Measurements from ENCODE around the gene ZNF684.

DNA sequence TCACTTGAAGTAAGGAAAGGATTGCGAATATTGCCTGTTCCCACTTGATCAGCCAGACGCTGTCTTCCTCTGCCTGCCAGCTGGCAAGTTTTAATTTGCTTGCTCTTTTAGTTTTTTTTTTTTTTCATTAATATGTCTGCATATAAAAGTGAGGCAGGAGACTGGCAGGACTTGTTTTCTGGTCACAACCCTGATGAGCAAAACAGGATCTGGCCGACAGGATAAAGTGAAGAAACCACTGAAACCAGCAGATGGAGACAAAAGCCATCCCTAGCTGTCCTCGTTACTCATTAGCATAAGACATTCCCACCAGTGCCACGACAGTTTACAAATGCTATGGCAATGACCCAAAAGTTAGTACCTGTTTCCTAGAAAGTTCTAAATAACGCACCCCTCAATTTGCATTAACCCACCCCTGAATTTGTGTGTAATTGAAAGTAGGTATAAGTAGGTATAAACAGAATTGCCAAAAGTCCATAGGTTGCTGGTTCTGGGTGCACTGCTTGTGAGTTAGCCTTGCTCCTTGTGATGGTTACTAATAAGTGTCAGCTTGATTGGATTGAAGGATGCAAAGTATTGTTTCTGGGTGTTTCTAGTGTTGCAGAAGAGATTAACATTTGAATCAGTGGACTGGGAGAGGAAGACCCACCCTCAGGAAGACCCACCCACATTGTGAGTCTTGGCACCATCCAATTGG, 60.8 kb downstream of the ZNF684 start:
- no peak for TF ChIP-seq POLR2A (IDR thresholded peaks at IDR 0.05; ENCODE audit: low read depth, low read length)
- TF ChIP-seq POLR2AphosphoS5 (IDR thresholded peaks at IDR 0.05; ENCODE audit: low read depth, low read length) = no peak

Measured in GM12892 (cell line).